Mesenchymal stem cell (in vitro differentiated cells and primary cell): ENCODE results near the gene MYOM1.

Source experiments
- DNase-seq: peaks from one replicate; pipeline ENCODE4 v3.0.0-alpha.2; 2013
- H2AFZ ChIP-seq: one replicate; pipeline ENCODE4 v1.6.1; 2013; ENCODE audit warnings: low read depth, mild to moderate bottlenecking, control low read depth, inconsistent platforms, low read length, moderate library complexity
- H2AK5ac ChIP-seq: 2 replicates; pipeline ENCODE4 v1.6.1; 2013; ENCODE audit warnings: low read length, moderate library complexity, mild to moderate bottlenecking, inconsistent platforms; ENCODE audit not compliant: severe bottlenecking
- H2BK120ac ChIP-seq: one replicate; pipeline ENCODE4 v1.6.1; 2013; ENCODE audit warnings: low read depth, mild to moderate bottlenecking, inconsistent platforms, low read length, moderate library complexity
- H2BK12ac ChIP-seq, 2 experiments: one replicate each; pipeline ENCODE4 v1.6.1; 2013; ENCODE audit warnings: inconsistent platforms in 2 of 2, low read length in 2 of 2, mild to moderate bottlenecking in 2 of 2, moderate library complexity in 2 of 2, control low read depth in 1 of 2
- H2BK15ac ChIP-seq: one replicate; pipeline ENCODE4 v1.6.1; 2013; ENCODE audit warnings: mild to moderate bottlenecking, low read depth, inconsistent platforms; ENCODE audit not compliant: poor library complexity, severe bottlenecking
- H2BK5ac ChIP-seq: 2 replicates; pipeline ENCODE4 v1.6.1; 2013; ENCODE audit warnings: low read depth, mild to moderate bottlenecking, low read length, control low read depth, inconsistent platforms; ENCODE audit not compliant: poor library complexity, severe bottlenecking
- H3K14ac ChIP-seq, 2 experiments: one replicate each; pipeline ENCODE4 v1.6.1; 2013; ENCODE audit warnings: inconsistent platforms in 2 of 2, low read length in 2 of 2, control low read depth in 1 of 2, mild to moderate bottlenecking in 1 of 2, moderate library complexity in 1 of 2
- H3K18ac ChIP-seq, 2 experiments: one replicate each; pipeline ENCODE4 v1.6.1; 2013; ENCODE audit warnings: inconsistent platforms in 2 of 2, low read length in 2 of 2, control low read depth in 1 of 2, low read depth in 1 of 2, mild to moderate bottlenecking in 1 of 2
- H3K23ac ChIP-seq, 2 experiments: one replicate each; pipeline ENCODE4 v1.6.1; 2013; ENCODE audit warnings: inconsistent platforms in 2 of 2, low read length in 2 of 2, mild to moderate bottlenecking in 2 of 2, moderate library complexity in 2 of 2, control low read depth in 1 of 2
- H3K27ac ChIP-seq: 2 replicates; pipeline ENCODE4 v1.5.1; 2013; ENCODE audit warnings: mild to moderate bottlenecking, moderate library complexity, low read length, control low read depth, inconsistent platforms; ENCODE audit not compliant: poor library complexity, severe bottlenecking
- H3K27me3 ChIP-seq, 2 experiments: 2 replicates each; pipeline versions ENCODE4 v1.6.1 to v1.7.0; 2013; ENCODE audit warnings: low read length in 2 of 2, mild to moderate bottlenecking in 2 of 2, moderate library complexity in 2 of 2, control low read depth in 1 of 2, inconsistent platforms in 1 of 2; ENCODE audit not compliant: control insufficient read depth in 1 of 2, insufficient read depth in 1 of 2
- H3K36me3 ChIP-seq, 2 experiments: 2 replicates each; pipeline versions ENCODE4 v1.6.1 to v1.7.0; 2013; ENCODE audit warnings: low read length in 2 of 2, control low read depth in 1 of 2, inconsistent platforms in 1 of 2, low read depth in 1 of 2, mild to moderate bottlenecking in 1 of 2; ENCODE audit not compliant: insufficient read depth in 2 of 2, control insufficient read depth in 1 of 2
- H3K4ac ChIP-seq, 2 experiments: one replicate each; pipeline ENCODE4 v1.6.1; 2013; ENCODE audit warnings: inconsistent platforms in 2 of 2, low read length in 2 of 2, mild to moderate bottlenecking in 2 of 2, moderate library complexity in 2 of 2, control low read depth in 1 of 2, low read depth in 1 of 2
- H3K4me1 ChIP-seq: 2 replicates; pipeline ENCODE4 v1.6.1; 2013; ENCODE audit warnings: low read depth, low read length, control low read depth; ENCODE audit not compliant: control insufficient read depth, insufficient read depth
- H3K4me2 ChIP-seq: 2 replicates; pipeline ENCODE4 v1.6.1; 2013; ENCODE audit warnings: low read length, mild to moderate bottlenecking, inconsistent platforms; ENCODE audit not compliant: poor library complexity, severe bottlenecking
- H3K4me3 ChIP-seq, 2 experiments: 2 replicates each; pipeline versions ENCODE4 v1.5.1 to v1.7.0; 2013; ENCODE audit warnings: low read length in 2 of 2, mild to moderate bottlenecking in 2 of 2, control low read depth in 1 of 2, low read depth in 1 of 2; ENCODE audit not compliant: insufficient read depth in 1 of 2
- H3K79me1 ChIP-seq: replicated peaks from 2 replicates; pipeline ENCODE4 v1.6.1; 2013; ENCODE audit warnings: mild to moderate bottlenecking, control low read depth, low read length, inconsistent platforms; ENCODE audit not compliant: poor library complexity, severe bottlenecking
- H3K9ac ChIP-seq: 2 replicates; pipeline ENCODE4 v1.7.0; 2013; ENCODE audit warnings: mild to moderate bottlenecking, low read length, moderate library complexity
- H3K9me3 ChIP-seq: 2 replicates; pipeline ENCODE4 v1.7.0; 2013; ENCODE audit warnings: mild to moderate bottlenecking, low read length; ENCODE audit not compliant: control insufficient read depth
- H4K8ac ChIP-seq: one replicate; pipeline ENCODE4 v1.6.1; 2013; ENCODE audit warnings: inconsistent platforms, mild to moderate bottlenecking, low read length, moderate library complexity
- H4K91ac ChIP-seq: one replicate; pipeline ENCODE4 v1.6.1; 2013; ENCODE audit warnings: mild to moderate bottlenecking, low read length, inconsistent platforms
- WGBS: methylation state at CpG from one replicate; pipeline ENCODE4 v1.1.7; 2013; ENCODE audit warnings: mixed read lengths; 5-methylcytosine and 5-hydroxymethylcytosine counted together

MYOM1 gene

DNA sequence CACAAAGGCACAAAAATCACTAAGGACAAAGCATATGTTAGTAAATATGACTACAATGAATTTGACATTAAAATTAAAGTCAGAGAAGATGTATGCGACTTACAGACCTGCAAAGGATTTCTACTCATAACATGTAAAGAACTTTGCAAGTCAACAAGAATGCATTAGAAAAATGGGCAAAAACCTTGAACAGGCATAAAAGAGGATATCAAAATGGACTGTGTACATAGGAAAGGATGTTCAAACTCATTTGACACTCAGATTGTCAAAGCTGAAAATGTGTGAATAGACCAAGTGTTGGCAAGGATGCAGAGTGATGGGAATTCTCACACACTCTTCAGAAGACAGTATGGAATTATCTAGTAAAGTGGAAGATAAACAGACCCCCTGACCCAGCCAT lies 94.9 kb downstream of the MYOM1 start:
- H4K8ac ChIP-seq = no peak overlapping the region
- H2AK5ac ChIP-seq = no peak overlapping the region
- H3K36me3 ChIP-seq = no peaks in the 10 kb centered on the region
- no peak overlapping the region for H3K23ac ChIP-seq
- H3K4me3 ChIP-seq = no peak overlapping the region
- no peaks in the 10 kb centered on the region for H3K79me1 ChIP-seq
- no CpG with 5 or more reads among the region's 1 CpG for WGBS
- no peak overlapping the region for H3K27ac ChIP-seq
- H4K91ac ChIP-seq = no peak overlapping the region
- no peak overlapping the region for H3K18ac ChIP-seq
- H3K27me3 ChIP-seq = no peaks in the 10 kb centered on the region
- no peak overlapping the region for H3K9ac ChIP-seq
- no peak overlapping the region for H2BK5ac ChIP-seq
- no peak overlapping the region for H2AFZ ChIP-seq
- no peak overlapping the region for H2BK12ac ChIP-seq
- H3K4ac ChIP-seq = no peak overlapping the region
- no peaks in the 10 kb centered on the region for H3K9me3 ChIP-seq
- H3K4me1 ChIP-seq = no peaks in the 10 kb centered on the region
- H3K4me2 ChIP-seq = no peak overlapping the region
- no peak overlapping the region for H2BK15ac ChIP-seq
- no peak overlapping the region for H3K14ac ChIP-seq
- no peak for DNase-seq
- H2BK120ac ChIP-seq = no peak overlapping the region

- H3K14ac ChIP-seq = no peak overlapping the region
- no peaks in the 10 kb centered on the region for H3K79me1 ChIP-seq
- H4K91ac ChIP-seq = no peak overlapping the region
- no peaks in the 10 kb centered on the region for H3K27me3 ChIP-seq
- no peak overlapping the region for H3K4me3 ChIP-seq
- H4K8ac ChIP-seq = no peak overlapping the region
- no peak overlapping the region for H3K27ac ChIP-seq
- no peak overlapping the region for H2BK120ac ChIP-seq
- WGBS = 96% methylated on average over 4 of the region's 5 CpGs
- H2AK5ac ChIP-seq = no peak overlapping the region
- H2BK5ac ChIP-seq = no peak overlapping the region
- H2BK12ac ChIP-seq = no peak overlapping the region
- no peak overlapping the region for H3K4me2 ChIP-seq
- no peaks in the 10 kb centered on the region for H3K4me1 ChIP-seq
- H2BK15ac ChIP-seq = no peak overlapping the region
- H2AFZ ChIP-seq = no peak overlapping the region
- H3K4ac ChIP-seq = no peak overlapping the region
- H3K36me3 ChIP-seq = no peaks in the 10 kb centered on the region
- no peak overlapping the region for H3K18ac ChIP-seq
- no peak overlapping the region for H3K9ac ChIP-seq
- no peaks in the 10 kb centered on the region for H3K9me3 ChIP-seq
- no peak overlapping the region for H3K23ac ChIP-seq
- no peak for DNase-seq
Measured at GRCh38 chr18:3122851-3123250, 96.9 kb downstream of the MYOM1 start.

GRCh38 chr18:3121259-3121658 lies 98.5 kb downstream of the MYOM1 start:
- Histone ChIP-seq H2BK15ac (no peak overlapping the region), H3K27ac (no peak overlapping the region), H3K18ac (no peak overlapping the region), H3K4me1 (no peaks in the 10 kb centered on the region), H3K79me1 (no peaks in the 10 kb centered on the region), H3K9me3 (no peaks in the 10 kb centered on the region), H3K4me3 (no peak overlapping the region), H2BK120ac (no peak overlapping the region), H2AFZ (no peak overlapping the region), H3K4me2 (no peak overlapping the region), H3K4ac (no peak overlapping the region), H2BK12ac (no peak overlapping the region), H4K91ac (no peak overlapping the region), H3K9ac (no peak overlapping the region), H3K27me3 (no peaks in the 10 kb centered on the region), H4K8ac (no peak overlapping the region), H2BK5ac (no peak overlapping the region), H3K23ac (no peak overlapping the region), H3K36me3 (no peaks in the 10 kb centered on the region), H3K14ac (no peak overlapping the region), H2AK5ac (no peak overlapping the region)
- no peak for DNase-seq
- WGBS = 80% methylated on average over 1 of the region's 2 CpGs

DNA sequence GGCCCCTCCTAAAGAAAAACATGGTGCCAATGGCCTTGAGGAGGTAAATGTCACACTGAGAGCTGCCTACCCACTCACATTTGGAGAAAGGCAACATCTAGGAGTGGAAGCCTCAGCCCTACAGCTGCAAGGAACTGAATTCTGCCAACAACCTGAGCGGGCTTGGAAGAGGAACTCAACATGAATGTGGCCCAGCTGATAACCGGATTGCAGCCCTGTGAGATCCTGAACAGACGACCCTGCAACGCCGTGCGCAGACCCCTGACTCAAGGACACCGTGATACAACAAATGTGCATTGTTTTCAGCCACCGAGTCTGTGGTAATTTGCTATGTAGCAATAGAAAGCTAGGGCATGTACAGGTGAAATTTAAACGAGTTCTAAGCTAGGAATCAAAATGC lies 99.4 kb downstream of the MYOM1 start:
- Histone ChIP-seq H3K4me3 (no peak overlapping the region), H3K36me3 (no peaks in the 10 kb centered on the region), H3K4ac (no peak overlapping the region), H3K4me2 (no peak overlapping the region), H3K27ac (no peak overlapping the region), H3K9me3 (no peaks in the 10 kb centered on the region), H3K9ac (no peak overlapping the region), H3K14ac (no peak overlapping the region), H4K8ac (no peak overlapping the region), H2BK120ac (no peak overlapping the region), H2AFZ (no peak overlapping the region), H3K4me1 (no peaks in the 10 kb centered on the region), H3K18ac (no peak overlapping the region), H2BK5ac (no peak overlapping the region), H3K27me3 (no peaks in the 10 kb centered on the region), H3K23ac (no peak overlapping the region), H2AK5ac (no peak overlapping the region), H2BK15ac (no peak overlapping the region), H2BK12ac (peak overlapping the region in 1 of 2 experiments; percentile 15), H3K79me1 (no peaks in the 10 kb centered on the region), H4K91ac (no peak overlapping the region)
- 88% methylated on average over 9 of the region's 9 CpGs for WGBS
- DNase-seq = no peak
